NCI-H2081 treated with DMSO at 0.1 percent for 48 hours (cell line): Measurements from ENCODE around the gene LBX2.

Experiments
- DNase-seq: peaks from one replicate; lab custom pipeline; 2025; lab: John Stamatoyannopoulos, UW

The LBX2 gene

DNA sequence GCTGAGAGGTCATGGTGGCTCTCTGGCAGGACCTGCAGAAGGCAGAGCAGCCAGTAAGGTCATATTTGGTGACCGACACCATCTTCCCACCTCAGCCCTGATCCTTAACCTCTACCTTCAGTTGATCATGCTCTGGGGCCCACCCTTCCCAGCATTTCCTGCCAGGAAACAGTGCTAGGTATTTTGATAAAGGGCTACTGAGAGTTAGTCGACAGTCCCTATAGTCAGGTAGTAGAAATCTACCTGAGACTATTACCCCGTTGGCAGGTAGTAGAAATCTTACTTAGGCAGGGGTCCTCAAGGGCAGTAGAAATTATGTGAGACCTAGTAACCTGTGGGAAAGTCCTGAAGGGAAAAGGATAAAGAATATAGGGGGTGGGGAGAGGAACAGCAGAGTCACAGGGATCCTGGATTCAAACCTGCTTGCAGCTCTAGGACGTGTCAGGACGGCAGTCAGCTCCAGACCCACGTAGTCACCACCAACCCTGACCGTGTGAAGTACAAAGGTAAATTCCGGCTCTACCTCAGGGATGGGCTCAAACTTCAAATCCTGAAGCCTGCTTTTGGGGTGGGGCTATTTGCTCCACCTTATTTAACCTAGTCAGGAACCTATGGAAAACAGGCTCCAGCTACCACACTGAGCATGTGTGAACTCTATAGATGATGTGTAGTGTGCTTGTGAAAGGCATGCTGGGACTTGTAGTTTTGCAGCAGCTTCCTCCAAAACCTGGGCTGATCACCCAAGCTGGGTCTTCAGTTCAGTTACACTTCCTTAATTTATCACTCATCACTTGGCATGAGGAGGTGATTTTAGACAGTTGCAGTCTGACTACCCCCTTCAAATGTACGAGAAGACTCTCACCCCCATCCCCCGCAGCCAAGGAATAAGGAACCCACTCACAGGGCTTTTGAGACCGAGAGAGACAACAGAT is 26.6 kb upstream of the LBX2 start, which contains the start of gene DQX1:
Gene DQX1, minus strand, starts transcription at position 515 of the 932 bp plus-strand sequence. Its CDS starts 502 bp downstream, at position 13.
- no peak for DNase-seq

DNA sequence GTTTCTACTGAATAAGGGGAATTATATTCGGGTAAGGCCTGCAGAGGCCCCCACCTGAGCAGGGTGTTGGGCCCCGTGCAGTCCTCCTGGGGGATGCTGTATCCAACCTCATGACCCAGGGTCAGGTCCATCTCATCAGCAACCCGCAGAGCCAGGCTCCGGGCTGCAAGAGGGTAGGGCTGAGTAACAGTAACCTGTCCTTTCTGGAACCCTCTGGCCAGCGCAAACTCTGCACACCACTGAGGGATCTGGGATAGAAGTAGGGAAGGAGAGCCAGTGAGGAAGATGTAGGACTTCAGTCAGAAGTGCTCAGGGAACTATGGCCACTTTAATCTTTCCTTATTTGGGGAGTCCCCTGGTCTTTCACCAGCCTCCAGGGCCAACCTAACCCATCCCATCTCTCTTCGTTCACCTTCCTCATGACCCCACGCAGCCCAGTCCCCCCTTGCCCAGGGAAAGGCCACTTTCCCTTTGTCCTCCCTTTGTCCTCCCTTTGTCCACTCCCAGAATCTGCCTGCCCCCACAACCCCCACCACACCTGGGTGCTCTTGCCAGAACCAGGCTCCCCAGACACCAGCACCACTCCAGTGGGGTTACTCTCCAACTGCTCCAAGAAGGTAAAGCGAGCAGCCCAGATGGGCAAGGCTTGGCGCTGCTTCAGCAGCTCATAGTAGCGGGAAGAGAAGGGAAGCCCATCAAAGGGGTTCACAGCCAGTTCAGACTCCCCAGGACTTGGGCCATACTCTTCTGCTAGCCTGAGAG is 25.7 kb upstream of the LBX2 start:
- DNase-seq: no peak

DNA sequence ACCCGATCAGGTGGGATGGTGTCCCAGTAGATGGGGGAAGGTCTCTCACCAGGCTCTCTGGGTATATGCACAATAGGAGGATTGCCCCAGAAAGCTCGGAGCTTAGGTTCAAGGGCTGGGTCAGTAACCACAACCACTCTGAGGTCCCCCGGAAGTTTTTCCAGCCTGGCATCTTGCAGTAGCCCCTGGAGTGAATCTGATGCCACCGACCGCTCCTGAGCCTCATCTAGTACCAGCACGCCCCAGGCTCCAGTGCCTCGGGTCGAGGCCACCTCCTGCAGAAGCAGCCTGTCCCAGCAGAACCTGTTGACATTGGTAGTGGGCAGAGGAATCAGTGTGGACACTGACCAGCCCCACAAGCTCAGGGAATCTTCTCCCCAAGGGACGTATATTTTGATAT is 24.6 kb upstream of the LBX2 start:
- DNase-seq: no peak

DNA sequence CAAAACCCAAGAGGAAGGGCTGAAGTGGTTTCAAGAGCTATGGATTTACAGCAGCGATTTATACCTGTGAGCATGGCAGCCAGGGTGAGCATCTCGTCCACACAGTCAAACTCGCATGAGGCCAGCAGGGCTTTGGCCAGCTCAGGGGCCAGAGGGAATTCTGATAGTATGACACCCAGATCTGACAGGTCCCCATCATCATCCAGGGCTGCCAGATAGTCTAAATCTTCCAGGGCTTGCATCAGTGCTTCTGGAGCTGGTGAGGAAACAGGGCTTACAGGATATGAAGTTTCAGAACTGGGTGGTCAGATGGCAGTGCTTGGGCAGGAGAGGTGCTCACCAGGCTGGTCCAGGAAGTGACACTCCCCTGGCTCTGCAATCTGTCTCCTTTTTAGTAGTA is 23.1 kb upstream of the LBX2 start:
- no peak for DNase-seq

DNA sequence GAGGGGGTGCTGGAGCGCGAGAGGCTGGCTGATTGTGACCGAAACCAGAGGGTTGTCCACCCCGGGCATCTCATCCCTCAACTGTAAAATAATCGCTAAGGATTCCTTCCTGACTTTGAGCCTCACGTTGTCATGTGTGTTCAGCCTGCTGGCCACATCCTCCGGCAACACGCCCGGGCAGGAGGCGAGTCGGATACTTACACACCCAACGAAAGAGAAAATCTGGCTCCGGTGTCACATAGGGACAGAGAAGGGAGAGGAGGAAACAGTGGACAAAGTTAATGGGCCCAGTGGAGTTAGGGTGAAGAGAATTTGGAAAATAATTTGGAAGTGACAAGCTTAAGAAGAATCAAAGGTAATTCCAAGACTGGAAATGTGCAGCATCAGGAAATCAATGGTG is 17.2 kb upstream of the LBX2 start:
- no peak for DNase-seq

DNA sequence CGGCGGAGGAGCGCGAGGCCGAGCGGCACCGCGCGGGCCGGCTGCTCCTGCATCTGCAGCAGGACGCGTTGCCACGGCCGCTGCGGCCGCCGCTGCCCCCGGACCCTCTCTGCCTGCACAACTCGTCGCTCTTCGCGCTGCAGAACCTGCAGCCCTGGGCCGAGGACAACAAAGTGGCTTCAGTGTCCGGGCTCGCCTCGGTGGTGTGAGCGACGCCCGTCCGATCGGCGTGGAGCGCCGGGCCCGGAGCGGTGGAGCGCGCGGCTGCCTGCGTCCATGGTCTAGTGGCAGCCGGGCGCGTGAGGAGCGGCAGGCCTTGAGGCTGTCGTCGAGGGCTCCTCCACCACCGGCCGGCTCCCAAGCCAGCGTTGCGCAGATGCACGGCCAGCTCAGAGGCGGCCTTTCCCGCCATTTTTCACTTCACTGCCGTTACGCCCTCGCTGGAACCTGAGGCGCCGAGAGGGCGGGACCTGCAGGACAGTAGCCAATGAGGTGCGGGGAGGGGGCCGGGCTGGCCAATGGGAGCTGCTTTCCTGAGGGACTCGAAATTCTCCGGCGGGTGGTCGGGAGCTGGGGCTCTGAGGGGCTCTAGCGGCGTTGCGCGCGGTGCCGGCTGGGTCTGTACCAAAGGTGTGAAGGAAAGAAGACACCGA is 16.7 kb upstream of the LBX2 start:
- DNase-seq: no peak

DNA sequence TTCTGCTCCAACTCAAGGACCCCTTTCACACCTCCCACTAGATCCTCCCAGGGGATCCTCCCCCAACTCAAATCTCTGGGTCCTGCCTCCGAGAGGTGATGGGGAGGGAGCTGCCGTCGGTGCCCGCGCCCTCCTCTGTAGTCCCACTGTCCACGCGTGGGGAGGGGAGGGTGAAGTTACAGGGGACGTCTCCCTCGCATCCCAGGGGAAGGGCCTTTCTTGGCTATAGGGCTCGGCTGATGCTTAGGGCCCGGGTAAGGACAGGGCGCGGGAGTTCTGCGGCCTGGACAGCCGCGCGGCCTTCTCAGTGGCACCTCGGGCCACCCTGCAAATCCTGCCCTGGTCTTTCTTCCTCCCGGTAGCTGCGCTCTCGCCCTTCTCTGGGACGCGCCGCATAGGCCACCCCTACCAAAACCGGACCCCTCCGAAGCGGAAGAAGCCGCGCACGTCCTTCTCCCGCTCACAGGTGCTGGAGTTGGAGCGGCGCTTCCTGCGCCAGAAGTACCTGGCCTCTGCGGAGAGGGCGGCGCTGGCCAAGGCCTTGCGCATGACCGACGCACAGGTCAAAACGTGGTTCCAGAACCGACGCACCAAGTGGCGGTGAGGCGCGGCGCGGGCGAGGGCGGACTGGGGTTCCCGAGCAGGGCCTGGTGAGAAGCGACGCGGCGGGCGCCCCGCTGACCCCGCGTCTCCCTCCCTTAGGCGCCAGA is 16.0 kb upstream of the LBX2 start:
- DNase-seq: no peak

DNA sequence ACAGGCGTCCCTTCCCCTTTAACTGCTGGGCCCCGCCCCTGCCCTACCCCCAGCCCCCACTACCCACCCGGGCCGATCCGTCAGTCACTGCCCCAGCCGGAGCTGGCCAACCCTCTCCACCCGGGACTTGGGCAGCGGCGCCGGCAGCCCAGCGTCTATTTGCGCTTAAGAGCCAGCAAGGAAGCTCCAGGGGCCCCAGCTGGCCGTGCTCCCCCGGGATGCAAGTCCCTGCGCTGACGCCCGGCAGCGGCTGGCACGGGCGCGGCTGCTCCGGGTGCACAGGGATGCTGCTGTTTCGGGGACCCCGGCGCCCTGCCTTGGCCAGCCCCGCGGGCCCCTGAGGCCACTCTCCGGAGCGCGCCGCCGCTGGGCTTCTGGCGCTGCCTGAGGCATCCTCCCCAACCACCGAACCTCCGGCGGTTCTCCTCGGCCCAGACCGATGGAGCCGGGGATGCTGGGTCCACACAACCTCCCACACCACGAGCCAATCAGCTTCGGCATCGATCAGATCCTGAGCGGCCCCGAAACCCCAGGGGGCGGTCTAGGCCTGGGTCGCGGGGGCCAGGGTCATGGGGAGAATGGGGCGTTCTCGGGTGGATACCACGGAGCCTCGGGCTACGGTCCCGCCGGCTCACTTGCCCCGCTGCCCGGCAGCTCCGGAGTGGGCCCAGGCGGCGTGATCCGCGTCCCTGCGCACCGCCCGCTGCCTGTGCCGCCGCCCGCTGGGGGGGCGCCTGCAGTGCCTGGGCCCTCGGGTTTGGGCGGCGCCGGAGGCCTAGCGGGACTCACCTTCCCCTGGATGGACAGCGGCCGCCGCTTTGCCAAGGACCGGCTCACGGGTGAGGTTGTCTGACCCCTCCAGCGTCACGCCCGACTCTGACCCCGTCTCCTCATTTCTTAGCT is 15.2 kb upstream of the LBX2 start, which contains the start of gene TLX2:
Gene TLX2, plus strand, starts transcription at position 83 of the 903 bp plus-strand sequence. Its CDS starts 357 bp downstream, at position 440.
- DNase-seq: no peak

DNA sequence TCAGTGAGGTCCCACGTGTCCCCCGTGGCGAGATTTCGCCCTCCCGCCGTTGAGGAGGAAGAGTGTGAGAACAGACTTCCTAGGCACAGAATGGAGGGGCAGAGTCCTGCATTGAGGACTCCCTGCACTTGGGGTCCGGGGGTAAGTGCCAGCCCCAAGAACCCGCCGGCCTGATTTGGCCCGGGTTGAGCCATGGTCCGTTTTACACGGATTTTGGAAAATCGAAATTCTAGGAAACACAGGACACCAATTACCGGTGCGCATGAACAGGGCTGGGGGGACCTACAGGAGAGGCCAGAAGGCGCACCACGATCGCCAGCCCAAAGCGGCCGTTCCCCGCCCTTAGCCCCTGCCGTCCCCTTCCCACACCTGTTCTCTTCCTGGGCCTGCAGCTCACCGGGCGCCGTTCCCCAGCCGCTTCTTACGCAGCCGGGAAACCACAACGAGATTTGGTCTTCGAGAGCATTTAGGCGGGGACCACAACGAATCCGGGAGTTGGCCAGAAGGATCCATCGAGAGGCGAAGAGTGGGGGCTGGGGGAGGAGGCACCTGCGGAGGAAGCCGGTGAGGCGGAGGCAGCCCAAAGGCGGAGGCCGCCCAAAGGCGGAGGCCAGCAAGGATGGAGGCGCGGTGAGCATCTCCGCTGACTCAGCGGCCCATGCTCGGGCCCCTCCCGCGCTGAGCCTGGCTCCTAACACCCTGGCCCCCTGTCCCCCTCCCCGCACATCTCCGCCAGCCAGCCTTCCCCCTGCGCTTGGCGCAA is 14.4 kb upstream of the LBX2 start:
- no peak for DNase-seq

DNA sequence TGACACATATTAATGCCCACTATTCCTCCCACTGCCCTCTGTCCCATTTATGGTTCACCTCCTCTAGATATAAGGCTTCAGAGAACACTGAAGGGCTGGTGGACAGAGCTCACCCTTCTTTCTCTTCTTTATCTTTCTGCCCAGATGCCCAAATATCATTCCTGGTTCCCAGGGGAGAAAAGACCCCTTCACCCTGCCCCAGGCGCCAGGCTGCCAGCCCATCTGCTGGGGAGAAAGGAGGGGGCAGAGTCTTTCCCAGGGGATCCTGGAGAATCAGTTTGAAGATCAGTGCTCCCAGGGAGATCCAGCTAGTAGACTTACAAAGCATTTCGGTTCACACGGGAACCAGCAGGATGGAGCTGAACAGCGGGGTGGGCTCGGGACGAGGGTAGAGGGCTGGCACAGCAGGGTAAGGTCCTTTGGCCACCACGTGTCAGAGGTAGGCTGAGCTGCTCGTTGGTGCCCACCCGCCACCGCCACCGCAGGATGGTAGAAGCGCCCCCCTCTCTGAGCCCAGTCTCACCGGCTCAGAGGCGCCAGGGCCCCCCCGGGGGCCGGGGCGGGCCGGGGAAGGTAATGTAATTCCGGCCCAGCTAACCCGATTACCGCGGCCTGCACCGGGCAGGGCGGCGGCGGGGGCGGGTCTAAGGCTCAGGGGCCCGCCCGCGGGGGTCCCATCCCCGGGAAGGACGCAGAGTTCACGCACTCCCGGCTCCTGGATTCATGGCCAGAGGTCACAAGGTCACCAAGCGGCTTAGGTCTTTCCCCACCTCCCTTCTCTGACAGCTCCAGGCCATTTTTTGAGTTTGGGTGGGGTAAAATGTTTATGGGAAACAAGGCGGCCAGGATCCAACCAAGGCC is 13.6 kb upstream of the LBX2 start:
- no peak for DNase-seq

DNA sequence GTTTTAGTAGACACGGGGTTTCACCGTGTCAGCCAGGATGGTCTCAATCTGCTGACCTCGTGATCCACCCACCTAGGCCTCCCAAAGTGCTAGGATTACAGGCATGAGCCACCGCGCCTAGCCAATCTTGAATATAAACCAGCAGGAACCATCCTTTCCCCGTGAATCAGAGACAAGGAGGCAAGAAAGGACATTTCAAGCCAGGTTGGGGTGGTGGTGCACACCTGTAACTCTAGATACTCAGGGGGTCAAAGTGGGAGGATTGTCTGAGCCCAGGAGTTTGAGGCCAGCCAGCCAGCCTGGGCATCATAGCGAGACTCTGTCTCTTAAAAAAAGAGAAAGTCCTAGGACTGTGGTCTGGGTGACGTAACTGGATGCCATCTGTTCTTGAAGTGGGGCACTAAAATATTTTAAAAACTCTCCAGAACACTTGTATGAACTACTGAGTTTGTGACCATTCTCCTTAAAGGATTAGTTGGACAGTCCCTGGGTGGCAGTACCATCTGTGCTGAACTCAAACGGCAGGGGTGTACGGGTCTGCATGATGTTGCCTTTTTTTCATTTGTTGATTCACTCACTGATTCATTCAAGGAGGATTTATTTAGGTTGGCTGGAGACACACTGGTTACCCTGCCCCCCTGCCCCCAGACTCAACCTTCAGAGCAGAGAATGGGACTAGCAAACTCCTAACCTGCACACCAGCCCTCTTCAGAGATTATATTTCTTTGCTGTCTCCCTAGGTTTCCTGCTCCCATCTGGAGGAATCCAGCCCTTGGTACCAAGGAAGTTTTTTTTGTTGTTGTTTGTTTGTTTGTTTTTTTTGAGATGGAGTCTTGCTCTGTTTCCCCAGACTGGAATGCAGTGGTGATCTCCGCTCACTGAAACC is 11.9 kb upstream of the LBX2 start:
- no peak for DNase-seq

DNA sequence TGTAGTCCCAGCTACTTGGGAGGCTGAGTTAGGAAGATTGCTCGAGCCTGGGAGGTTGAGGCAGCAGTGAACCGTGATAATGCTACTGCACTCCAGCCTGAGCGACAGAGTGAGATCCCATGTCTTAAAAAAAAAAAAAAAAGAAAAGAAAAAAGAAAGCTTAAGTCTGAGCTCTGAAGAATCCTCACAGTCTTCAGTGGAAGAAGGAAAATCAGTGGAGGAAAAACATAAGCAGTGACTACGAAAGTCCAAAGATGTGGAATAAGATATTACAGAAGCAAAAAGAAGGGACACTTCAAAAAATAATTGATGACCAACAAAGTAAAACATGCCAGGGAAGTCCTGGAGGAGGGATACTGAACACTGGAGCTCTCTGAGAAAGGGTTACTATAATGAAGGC is 10.9 kb upstream of the LBX2 start:
- DNase-seq: no peak

DNA sequence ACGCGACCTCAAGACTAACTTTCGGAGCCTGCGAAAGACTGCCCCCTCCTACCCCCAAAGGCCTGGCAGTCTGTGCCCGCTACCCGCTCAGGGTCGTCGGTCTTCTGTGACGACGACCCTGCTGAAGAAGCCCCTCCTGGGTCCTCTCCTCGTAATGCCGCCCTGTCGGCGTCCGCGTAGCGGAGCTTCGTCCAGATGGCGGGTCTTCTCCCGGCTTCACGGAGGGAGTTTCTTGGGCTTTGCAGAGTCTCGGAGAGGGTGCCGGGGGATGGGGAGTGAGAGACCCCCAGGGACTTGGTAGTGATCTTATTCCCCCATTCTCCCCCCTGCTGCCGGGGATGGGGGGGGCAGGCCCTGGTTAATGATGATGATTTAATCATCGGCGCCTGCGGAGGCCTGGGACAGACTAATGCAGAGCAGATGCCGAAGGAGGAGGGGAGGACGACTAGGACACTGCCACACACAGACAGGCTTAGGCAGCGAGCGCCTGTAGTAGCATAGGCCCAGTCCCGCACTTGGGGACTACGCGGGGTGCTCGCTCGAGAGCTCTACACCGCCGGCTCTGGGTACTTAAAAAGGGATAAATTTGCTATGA is 8.6 kb upstream of the LBX2 start:
- no peak for DNase-seq

DNA sequence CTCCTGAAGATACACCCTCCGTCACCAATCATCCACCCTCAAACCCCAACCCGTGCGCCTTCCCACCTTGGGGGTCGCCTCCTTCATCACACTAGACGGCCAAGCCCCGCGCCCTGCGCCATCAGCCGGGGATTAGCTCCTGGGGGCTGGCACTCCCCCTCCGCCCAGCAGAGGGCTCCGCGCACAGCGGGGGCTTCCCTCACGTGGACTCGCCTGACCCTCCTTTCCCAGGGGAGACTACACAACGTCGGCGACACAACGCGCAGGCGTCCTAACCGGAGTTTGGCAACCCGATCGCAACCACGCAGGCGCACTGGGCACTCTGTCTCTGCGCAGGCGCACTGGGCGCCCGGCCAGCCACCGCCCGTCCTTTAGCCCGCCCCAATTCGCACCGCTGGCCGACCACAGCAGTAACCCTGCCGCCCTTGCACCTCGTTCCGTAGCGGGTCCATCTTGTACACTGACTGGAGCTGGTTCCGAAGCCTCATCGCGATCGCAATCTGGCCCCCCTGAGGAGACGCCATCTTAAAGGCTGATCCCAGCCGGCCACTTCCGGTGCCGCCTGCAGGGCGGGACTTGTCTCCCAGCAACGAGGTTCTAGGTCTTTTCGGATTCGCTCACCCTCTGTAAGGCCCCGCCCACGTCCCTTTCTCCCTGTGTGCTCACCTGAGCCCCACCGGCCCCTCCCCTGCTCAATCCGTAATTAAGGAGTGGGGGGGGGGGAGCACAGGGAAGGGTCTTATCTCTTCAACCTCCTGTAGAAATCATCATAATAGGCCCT is 7.9 kb upstream of the LBX2 start, which contains the start of gene PCGF1:
Gene PCGF1, minus strand, starts transcription at position 551 of the 781 bp plus-strand sequence. Its CDS starts 27 bp downstream, at position 524.
- peak; percentile 93 for DNase-seq

DNA sequence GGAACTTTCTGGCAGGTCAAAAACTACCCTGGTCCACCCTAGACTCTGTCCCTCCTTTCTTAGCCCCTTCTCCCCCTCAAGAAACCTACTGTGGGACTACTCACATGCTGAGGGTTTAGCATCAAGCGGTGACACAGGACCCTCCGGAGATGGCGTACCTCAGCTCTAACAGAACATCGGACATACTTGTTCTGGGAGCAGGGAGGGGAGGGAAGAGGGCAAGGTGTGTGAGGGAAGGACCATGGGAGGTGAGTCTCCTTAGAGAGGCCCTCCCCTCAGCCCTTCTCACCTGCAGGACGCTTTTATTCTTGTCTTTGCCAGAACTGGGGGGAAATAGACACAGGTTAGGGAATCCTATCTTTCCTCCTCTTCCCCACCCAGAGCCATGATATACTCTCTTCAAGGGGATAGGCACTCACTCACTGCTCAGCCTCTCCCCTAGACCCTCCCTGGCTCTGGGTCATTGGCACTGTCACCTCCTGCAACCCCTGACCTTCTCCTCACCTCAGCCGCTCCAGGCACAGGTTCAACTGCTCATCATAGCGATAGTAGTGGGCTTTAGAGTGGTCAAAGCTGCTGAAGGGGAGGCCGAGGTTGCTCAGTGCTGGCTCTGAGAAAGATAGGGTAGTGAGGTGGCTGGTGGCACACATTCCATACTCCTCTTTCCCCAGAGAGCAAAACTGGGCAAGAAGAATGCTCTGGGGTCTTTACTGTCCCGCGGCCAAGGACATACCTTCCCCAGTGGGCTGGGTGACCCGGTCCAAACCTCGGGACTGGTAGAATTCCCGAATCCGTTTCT is 6.2 kb upstream of the LBX2 start:
- no peak for DNase-seq

DNA sequence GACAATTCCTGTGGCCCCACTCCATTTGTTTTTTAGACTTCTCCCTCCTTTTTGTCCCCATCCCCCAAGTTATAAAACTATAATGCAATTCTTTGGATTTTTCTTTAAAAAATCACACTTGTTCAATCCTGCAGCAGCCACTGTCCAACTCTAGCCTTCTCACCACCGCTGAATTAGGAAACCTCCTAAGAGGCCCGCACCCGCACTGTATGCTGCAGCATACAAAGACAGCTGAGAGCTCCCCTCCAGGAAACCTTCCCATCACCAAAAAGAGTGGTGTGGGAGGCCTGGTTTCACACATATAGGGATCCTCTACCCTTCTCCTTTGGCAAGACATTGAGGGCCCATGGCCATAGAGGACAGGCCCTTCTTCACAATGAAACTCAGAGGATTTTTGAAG is 5.2 kb upstream of the LBX2 start:
- no peak for DNase-seq
